GM18505 (cell line): ENCODE results near the gene OR6B1.

Experiments
- ATAC-seq: cut with Tn5 transposase; IDR thresholded peaks from one replicate; pipeline ENCODE4 v1.9.1; 2021; ENCODE audit not compliant: unreplicated experiment
- POLR2A ChIP-seq: IDR thresholded peaks from 4 replicates; pipeline ENCODE4 v1.6.1; 2011; ENCODE audit warnings: borderline replicate concordance; ENCODE audit not compliant: insufficient read depth, insufficient read length; ENCODE audit errors: extremely low read depth

Gene OR6B1

GRCh38 chr7:144000020-144000419, at the start of gene OR6B1:
Gene OR6B1 (plus strand): TSS chr7:144000320. CDS start chr7:144003997, 3,677 bp downstream.
- ATAC-seq: no peak
- TF ChIP-seq POLR2A: no peak

GRCh38 chr7:143953421-143953820, 46.7 kb upstream of the OR6B1 start:
- TF ChIP-seq POLR2A: no peak
- ATAC-seq: no peak

GRCh38 chr7:143954135-143954534, 46.0 kb upstream of the OR6B1 start:
- ATAC-seq: no peak
- TF ChIP-seq POLR2A: no peak

GRCh38 chr7:143954544-143954943, 45.6 kb upstream of the OR6B1 start, which contains the start of gene OR2F1:
Gene OR2F1 (plus strand): TSS chr7:143954844. CDS start chr7:143959971, 5,127 bp downstream.
- ATAC-seq: no peak
- no peak for TF ChIP-seq POLR2A

GRCh38 chr7:143958781-143959180, 41.3 kb upstream of the OR6B1 start:
- TF ChIP-seq POLR2A: no peak
- ATAC-seq: no peak

GRCh38 chr7:143960813-143961610, 39.1 kb upstream of the OR6B1 start:
- TF ChIP-seq POLR2A: no peak
- ATAC-seq: no peak

- ATAC-seq: no peak
- no peak for TF ChIP-seq POLR2A
Observed at GRCh38 chr7:143965280-143965679, 34.8 kb upstream of the OR6B1 start.

- no peak for ATAC-seq
- TF ChIP-seq POLR2A: no peak
Observed at GRCh38 chr7:143967398-143967797, 32.7 kb upstream of the OR6B1 start.

- no peak for TF ChIP-seq POLR2A
- no peak for ATAC-seq
Observed at GRCh38 chr7:143973870-143974416, 26.2 kb upstream of the OR6B1 start.

- no peak for TF ChIP-seq POLR2A
- no peak for ATAC-seq
Observed at GRCh38 chr7:143974459-143974858, 25.7 kb upstream of the OR6B1 start.

GRCh38 chr7:143975617-143976016, 24.5 kb upstream of the OR6B1 start:
- ATAC-seq: no peak
- TF ChIP-seq POLR2A: no peak

GRCh38 chr7:143978585-143978984, 21.5 kb upstream of the OR6B1 start:
- no peak for TF ChIP-seq POLR2A
- no peak for ATAC-seq

- no peak for TF ChIP-seq POLR2A
Observed at GRCh38 chr7:143979359-143979758, 20.8 kb upstream of the OR6B1 start.

GRCh38 chr7:143979998-143980397, 20.1 kb upstream of the OR6B1 start:
- no peak for ATAC-seq
- no peak for TF ChIP-seq POLR2A

More at GRCh38 chr7:143979359-143979758, 20.8 kb upstream of the OR6B1 start:
- ATAC-seq: no peak
